ENCODE measurements around the gene MYOF.

DNA sequence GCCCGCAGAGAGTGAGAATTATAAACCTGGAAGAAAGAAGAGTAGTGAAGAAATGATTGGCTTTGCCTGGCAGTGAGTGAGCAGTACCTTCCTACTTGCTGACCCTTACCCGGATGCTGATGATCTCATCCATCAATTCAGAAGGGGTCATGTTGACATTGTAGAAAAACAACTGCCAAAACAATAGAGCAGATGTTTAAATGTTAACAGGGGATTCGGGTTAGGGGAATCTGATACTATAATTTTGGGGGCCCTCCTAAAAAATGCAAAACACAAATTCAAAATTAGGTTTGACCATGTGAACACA, 78.1 kb downstream of the MYOF start:
- TF ChIP-seq POLR2AphosphoS2 (IDR thresholded peaks at IDR 0.05; ENCODE audit: low read length) (no peak), TARDBP (IDR thresholded peaks at IDR 0.05) (no peak), POLR2A (conservative IDR thresholded peaks at IDR 0.05) (no peak), AFF4 (CRISPR knock-in tag; IDR thresholded peaks at IDR 0.05) (no peak), SAP30 (IDR thresholded peaks at IDR 0.05; ENCODE audit: borderline replicate concordance, insufficient read depth, low read depth, low read length, poor library complexity, severe bottlenecking) (no peak), CC2D1A (IDR thresholded peaks at IDR 0.05) (no peak), GATA2 (CRISPR knock-in tag; IDR thresholded peaks at IDR 0.05) (no peak)
- TF ChIP-seq, protein P1, sequence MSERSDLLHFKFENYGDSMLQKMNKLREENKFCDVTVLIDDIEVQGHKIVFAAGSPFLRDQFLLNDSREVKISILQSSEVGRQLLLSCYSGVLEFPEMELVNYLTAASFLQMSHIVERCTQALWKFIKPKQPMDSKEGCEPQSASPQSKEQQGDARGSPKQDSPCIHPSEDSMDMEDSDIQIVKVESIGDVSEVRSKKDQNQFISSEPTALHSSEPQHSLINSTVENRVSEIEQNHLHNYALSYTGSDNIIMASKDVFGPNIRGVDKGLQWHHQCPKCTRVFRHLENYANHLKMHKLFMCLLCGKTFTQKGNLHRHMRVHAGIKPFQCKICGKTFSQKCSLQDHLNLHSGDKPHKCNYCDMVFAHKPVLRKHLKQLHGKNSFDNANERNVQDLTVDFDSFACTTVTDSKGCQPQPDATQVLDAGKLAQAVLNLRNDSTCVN (CRISPR knock-in tag; IDR thresholded peaks at IDR 0.05), result no peak
- TF ChIP-seq, protein P2, sequence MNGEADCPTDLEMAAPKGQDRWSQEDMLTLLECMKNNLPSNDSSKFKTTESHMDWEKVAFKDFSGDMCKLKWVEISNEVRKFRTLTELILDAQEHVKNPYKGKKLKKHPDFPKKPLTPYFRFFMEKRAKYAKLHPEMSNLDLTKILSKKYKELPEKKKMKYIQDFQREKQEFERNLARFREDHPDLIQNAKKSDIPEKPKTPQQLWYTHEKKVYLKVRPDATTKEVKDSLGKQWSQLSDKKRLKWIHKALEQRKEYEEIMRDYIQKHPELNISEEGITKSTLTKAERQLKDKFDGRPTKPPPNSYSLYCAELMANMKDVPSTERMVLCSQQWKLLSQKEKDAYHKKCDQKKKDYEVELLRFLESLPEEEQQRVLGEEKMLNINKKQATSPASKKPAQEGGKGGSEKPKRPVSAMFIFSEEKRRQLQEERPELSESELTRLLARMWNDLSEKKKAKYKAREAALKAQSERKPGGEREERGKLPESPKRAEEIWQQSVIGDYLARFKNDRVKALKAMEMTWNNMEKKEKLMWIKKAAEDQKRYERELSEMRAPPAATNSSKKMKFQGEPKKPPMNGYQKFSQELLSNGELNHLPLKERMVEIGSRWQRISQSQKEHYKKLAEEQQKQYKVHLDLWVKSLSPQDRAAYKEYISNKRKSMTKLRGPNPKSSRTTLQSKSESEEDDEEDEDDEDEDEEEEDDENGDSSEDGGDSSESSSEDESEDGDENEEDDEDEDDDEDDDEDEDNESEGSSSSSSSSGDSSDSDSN (IDR thresholded peaks at IDR 0.05; ENCODE audit: borderline replicate concordance in 1 of 2, low read depth in 2 of 2, low read length in 2 of 2), result no peak
- TF ChIP-seq, protein P3, sequence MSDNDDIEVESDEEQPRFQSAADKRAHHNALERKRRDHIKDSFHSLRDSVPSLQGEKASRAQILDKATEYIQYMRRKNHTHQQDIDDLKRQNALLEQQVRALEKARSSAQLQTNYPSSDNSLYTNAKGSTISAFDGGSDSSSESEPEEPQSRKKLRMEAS (CRISPR knock-in tag; IDR thresholded peaks at IDR 0.05), result no peak
- TF ChIP-seq, protein P4, sequence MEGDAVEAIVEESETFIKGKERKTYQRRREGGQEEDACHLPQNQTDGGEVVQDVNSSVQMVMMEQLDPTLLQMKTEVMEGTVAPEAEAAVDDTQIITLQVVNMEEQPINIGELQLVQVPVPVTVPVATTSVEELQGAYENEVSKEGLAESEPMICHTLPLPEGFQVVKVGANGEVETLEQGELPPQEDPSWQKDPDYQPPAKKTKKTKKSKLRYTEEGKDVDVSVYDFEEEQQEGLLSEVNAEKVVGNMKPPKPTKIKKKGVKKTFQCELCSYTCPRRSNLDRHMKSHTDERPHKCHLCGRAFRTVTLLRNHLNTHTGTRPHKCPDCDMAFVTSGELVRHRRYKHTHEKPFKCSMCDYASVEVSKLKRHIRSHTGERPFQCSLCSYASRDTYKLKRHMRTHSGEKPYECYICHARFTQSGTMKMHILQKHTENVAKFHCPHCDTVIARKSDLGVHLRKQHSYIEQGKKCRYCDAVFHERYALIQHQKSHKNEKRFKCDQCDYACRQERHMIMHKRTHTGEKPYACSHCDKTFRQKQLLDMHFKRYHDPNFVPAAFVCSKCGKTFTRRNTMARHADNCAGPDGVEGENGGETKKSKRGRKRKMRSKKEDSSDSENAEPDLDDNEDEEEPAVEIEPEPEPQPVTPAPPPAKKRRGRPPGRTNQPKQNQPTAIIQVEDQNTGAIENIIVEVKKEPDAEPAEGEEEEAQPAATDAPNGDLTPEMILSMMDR (IDR thresholded peaks at IDR 0.05 in 2 of 3, conservative IDR thresholded peaks at IDR 0.05 in 1 of 3; ENCODE audit: insufficient read depth in 2 of 3, low read depth in 1 of 3, low read length in 3 of 3), result no peak

Data from K562 (cell line).